ENCODE results near the gene NIT2. TPM values are rescaled to one million over a fixed set of nuclear protein-coding genes. Genes with fewer than 3 reads are reported as not detected.
"Not testable (repeated sequence)": the region's sequence is repeated elsewhere in the genome, so short reads cannot be mapped to it uniquely, and the experiment has no call there.

Gene NIT2
- total RNA-seq, 1 donor from 2014 or later = 3.4 TPM

- no peak for DNase-seq (ENCODE audit: low read depth in 2 of 2)
Measured at GRCh38 chr3:100338911-100339310, 4.4 kb downstream of the NIT2 start.

- DNase-seq (ENCODE audit: low read depth in 2 of 2) = no peak
Measured at GRCh38 chr3:100339786-100340185, 5.2 kb downstream of the NIT2 start.

- no peak for DNase-seq (ENCODE audit: low read depth in 2 of 2)
Measured at GRCh38 chr3:100340527-100340926, 6.0 kb downstream of the NIT2 start.

- DNase-seq (ENCODE audit: low read depth in 2 of 2) = no peak
Measured at GRCh38 chr3:100348727-100349126, 14.2 kb downstream of the NIT2 start.

GRCh38 chr3:100351770-100352169 is 17.2 kb downstream of the NIT2 start:
- not testable (repeated sequence) for DNase-seq (ENCODE audit: low read depth in 2 of 2)

GRCh38 chr3:100352296-100353231 is 18.0 kb downstream of the NIT2 start:
- DNase-seq (ENCODE audit: low read depth in 2 of 2) = peak; percentile 13 to 16

- DNase-seq (ENCODE audit: low read depth in 2 of 2) = no peak
Measured at GRCh38 chr3:100354850-100355249, 20.3 kb downstream of the NIT2 start.

- DNase-seq (ENCODE audit: low read depth in 2 of 2) = no peak
Measured at GRCh38 chr3:100358413-100358812, 23.9 kb downstream of the NIT2 start.

- no peak for DNase-seq (ENCODE audit: low read depth in 2 of 2)
Measured at GRCh38 chr3:100359035-100359434, 24.5 kb downstream of the NIT2 start.

GRCh38 chr3:100360757-100361496 is 26.4 kb downstream of the NIT2 start:
- no peak for DNase-seq (ENCODE audit: low read depth in 2 of 2)

- DNase-seq (ENCODE audit: low read depth in 2 of 2) = no peak
Measured at GRCh38 chr3:100361897-100362296, 27.3 kb downstream of the NIT2 start.

GRCh38 chr3:100364421-100364820 is 29.9 kb downstream of the NIT2 start:
- DNase-seq (ENCODE audit: low read depth in 2 of 2) = no peak

- no peak for DNase-seq (ENCODE audit: low read depth in 2 of 2)
Measured at GRCh38 chr3:100366424-100366823, 31.9 kb downstream of the NIT2 start.

- peak; percentile 5 to 43 for DNase-seq (ENCODE audit: low read depth in 2 of 2)
Measured at GRCh38 chr3:100368441-100368840, 33.9 kb downstream of the NIT2 start.

GRCh38 chr3:100370756-100371155 is 36.2 kb downstream of the NIT2 start:
- peak in 1 of 2 donors; percentile 7 for DNase-seq (ENCODE audit: low read depth in 2 of 2)

- DNase-seq (ENCODE audit: low read depth in 2 of 2) = no peak
Measured at GRCh38 chr3:100374521-100374920, 40.0 kb downstream of the NIT2 start.

- DNase-seq (ENCODE audit: low read depth in 2 of 2) = no peak
Measured at GRCh38 chr3:100376301-100376700, 41.7 kb downstream of the NIT2 start.

- no peak for DNase-seq (ENCODE audit: low read depth in 2 of 2)
Measured at GRCh38 chr3:100384733-100385525, 50.4 kb downstream of the NIT2 start.

GRCh38 chr3:100386437-100387074 is 52.0 kb downstream of the NIT2 start:
- DNase-seq (ENCODE audit: low read depth in 2 of 2) = peak in 1 of 2 donors; percentile 20

GRCh38 chr3:100389025-100389424 is 54.5 kb downstream of the NIT2 start:
- no peak for DNase-seq (ENCODE audit: low read depth in 2 of 2)

All from lung microvascular endothelial cell (primary cell).